ENCODE results near the gene VGF. TPM values are rescaled to one million over a fixed set of nuclear protein-coding genes. Genes with fewer than 3 reads are reported as not detected.

Gene VGF
- total RNA-seq, 2 donors from 2014 or later = 0.90 to 3.1 TPM

DNA sequence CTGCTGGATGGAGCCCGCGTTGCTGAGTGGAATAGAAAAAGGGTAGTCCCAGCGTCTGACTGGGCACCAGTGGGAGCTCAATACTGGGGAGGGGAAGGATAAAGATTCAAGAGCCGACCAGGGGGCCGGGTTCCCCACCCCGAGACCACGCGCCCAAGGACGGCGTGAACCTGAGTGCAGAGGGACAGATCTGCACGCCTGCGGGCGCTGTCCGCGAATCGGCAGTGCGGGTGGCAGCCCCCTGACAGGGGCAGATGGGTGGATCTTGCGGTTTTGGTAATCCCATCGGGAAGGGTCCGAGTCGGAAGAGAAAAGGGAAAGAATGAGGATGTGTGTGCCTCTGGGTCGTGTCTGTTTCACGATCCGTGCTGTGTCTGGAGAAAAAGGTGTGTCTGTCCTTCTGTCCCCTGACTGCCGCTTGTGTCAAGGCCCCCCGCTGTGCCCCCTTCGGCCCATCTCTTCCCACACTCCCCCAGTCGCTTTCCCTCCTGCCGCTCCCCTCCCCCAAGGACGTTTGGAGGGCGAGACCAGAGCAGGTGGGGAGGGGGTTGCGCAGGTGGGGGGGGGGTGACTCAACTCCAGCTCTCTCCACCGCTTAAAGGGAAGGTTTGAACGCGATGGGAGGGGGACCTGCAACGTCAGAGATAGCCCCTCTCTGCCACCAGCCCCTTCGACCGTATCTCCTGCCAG is 734 bp upstream of the VGF start:
- Histone ChIP-seq H3K36me3 (no peaks in the 10 kb centered on the region), H3K9me3 (no peaks in the 10 kb centered on the region), H3K27ac (no peak overlapping the region), H3K4me3 (no peak overlapping the region), H3K9ac (ENCODE audit: low read depth in 2 of 2, low read length in 2 of 2) (no peak overlapping the region), H3K4me1 (peaks cover 14% of the 10 kb centered on the region), H3K27me3 (peaks cover 79% of the 10 kb centered on the region)
- intact Hi-C loops (cut with DNase I) = no loop called here
- TF ChIP-seq, protein P1, sequence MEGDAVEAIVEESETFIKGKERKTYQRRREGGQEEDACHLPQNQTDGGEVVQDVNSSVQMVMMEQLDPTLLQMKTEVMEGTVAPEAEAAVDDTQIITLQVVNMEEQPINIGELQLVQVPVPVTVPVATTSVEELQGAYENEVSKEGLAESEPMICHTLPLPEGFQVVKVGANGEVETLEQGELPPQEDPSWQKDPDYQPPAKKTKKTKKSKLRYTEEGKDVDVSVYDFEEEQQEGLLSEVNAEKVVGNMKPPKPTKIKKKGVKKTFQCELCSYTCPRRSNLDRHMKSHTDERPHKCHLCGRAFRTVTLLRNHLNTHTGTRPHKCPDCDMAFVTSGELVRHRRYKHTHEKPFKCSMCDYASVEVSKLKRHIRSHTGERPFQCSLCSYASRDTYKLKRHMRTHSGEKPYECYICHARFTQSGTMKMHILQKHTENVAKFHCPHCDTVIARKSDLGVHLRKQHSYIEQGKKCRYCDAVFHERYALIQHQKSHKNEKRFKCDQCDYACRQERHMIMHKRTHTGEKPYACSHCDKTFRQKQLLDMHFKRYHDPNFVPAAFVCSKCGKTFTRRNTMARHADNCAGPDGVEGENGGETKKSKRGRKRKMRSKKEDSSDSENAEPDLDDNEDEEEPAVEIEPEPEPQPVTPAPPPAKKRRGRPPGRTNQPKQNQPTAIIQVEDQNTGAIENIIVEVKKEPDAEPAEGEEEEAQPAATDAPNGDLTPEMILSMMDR (IDR thresholded peaks at IDR 0.05) = no peak
- no peak for DNase-seq

DNA sequence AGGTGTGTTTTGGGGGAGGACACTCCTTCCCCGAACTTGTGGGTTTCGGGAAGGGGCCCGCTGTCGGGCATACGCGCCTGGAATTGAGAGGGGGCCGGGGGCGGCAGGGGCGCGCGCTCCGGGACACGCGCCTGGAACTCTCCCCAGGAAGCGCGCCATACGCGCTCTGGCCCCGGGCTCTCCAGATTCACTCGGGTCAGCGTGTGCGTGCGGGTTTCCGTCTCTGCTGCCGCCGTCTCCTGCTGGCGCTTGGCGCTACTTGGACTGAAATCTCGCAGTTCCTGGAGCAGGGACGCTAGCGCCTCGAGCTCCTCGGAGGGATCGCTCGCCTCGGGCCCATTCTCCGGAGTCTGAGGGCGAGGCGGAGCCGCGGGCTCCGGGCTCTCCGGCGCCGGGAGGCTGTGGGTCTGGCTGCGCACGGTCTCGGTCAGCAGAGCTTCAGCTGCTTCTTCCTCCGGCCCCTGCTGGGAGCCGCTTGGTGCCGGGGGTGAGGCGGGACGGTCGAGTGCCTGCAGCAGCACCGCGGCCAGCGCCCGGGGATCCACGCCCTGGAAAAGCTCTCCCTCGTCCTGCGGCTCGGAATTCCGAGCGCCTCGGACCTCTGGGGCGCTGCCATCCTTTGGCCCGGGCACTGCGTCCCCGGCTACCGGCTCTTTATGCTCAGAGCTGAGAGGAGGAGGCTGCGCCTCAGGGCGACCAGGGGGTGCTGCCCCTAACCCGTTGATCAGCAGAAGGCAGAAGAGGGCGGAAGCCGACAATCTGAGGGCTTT is 1.1 kb downstream of the VGF start:
- H3K27ac ChIP-seq = no peak overlapping the region
- peaks cover 1% of the 10 kb centered on the region for H3K36me3 ChIP-seq
- no peaks in the 10 kb centered on the region for H3K9me3 ChIP-seq
- TF ChIP-seq, protein P1 (IDR thresholded peaks at IDR 0.05) = no peak
- DNase-seq = no peak
- no peak overlapping the region for H3K9ac ChIP-seq (ENCODE audit: low read depth in 2 of 2, low read length in 2 of 2)
- H3K27me3 ChIP-seq = peaks cover 62% of the 10 kb centered on the region
- intact Hi-C loops (cut with DNase I) = no loop called here
- peak overlapping the region; percentile 22 for H3K4me3 ChIP-seq
- H3K4me1 ChIP-seq = peaks cover 14% of the 10 kb centered on the region

DNA sequence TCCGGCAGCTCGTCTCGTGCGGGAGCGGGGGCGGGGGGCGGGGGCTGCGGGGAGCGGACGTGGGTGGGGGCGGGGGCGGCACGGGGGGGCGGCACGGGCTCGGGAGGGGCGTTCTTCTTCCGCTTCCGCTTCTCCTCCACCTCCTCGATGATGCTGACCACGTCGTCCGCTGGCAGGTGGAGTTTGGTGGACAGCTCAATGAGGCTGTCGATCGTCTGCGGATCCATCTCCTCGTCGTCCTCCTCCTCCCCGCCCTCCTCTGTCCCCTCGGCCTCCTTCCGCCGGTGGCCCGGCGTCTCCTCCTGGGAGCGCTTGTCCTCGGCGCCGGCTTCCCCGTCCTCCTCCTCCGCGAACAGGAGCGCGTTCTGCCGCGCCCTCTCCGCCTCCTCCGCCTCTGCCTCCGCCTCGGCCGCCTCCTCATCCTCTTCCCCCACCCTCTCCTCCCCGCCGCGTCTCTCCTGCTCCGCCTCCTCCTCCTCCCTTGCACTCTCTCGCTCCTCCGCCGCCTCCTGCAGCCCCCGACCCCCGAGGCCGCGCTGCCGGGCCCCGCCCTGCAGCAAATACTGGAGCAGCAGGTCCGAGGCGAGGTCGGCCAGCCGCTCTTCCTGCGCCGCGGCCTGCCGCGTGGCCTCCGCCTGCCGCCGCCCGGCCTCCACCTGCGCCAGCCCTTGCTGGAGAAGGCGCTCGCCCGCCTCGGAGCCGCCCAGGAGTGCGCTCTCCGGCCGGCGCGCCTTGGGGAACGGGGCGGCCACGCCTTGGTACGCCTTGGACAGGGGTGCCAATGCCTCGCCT is 1.9 kb downstream of the VGF start:
- Histone ChIP-seq H3K9me3 (no peaks in the 10 kb centered on the region), H3K4me3 (peak overlapping the region; percentile 23), H3K9ac (ENCODE audit: low read depth in 2 of 2, low read length in 2 of 2) (no peak overlapping the region), H3K27ac (no peak overlapping the region), H3K36me3 (peaks cover 7% of the 10 kb centered on the region), H3K4me1 (peaks cover 14% of the 10 kb centered on the region), H3K27me3 (peaks cover 54% of the 10 kb centered on the region)
- DNase-seq = peak; percentile 57
- TF ChIP-seq, protein P1 (IDR thresholded peaks at IDR 0.05) = no peak
- intact Hi-C loops (cut with DNase I) = no loop called here

DNA sequence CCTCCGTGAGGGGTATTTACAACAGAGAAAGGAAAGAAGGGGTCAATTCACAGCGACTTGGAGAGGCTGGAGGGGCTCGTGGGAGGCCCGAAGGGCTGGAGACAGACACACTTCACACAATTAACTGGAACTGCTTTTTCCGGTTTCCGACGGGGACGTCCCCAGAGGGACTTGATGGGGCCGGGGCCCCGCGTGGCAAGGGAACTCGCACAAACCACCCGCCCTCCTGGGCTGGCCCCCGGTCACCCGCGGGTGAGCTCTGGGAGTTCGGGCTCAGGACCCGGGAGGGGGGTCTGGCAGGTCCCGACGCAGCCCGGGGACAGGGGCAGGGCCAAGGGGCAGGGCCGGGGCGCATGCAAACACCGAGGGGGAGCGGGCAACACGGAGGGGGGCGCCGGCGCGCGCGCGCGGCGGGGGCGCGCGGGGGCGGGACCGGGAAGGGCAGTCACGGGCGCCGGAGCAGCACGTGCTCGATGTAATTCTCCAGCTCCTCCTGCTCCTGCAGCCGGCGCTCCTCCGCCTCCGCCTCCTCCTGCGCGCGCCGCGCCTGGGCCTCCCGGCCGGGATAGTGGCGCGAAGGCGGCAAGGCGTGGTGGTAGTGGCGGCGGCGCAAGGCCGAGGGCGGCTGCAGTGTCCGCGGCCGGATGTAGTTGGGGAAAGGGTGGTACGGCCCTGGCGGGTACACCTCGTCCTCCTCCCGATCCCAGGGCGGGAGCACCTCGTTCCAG is 2.7 kb downstream of the VGF start:
- Histone ChIP-seq H3K4me1 (peaks cover 14% of the 10 kb centered on the region), H3K9ac (ENCODE audit: low read depth in 2 of 2, low read length in 2 of 2) (no peak overlapping the region), H3K36me3 (peaks cover 7% of the 10 kb centered on the region), H3K9me3 (no peaks in the 10 kb centered on the region), H3K27me3 (peaks cover 46% of the 10 kb centered on the region), H3K27ac (no peak overlapping the region), H3K4me3 (peak overlapping the region; percentile 23)
- TF ChIP-seq, protein P1 (IDR thresholded peaks at IDR 0.05) = no peak
- intact Hi-C loops (cut with DNase I) = no loop called here
- DNase-seq = peak; percentile 56
